ENCODE data around the gene DUSP11. TPM values are rescaled to one million over a fixed set of nuclear protein-coding genes. Genes with fewer than 3 reads are reported as not detected.

Gene DUSP11
- total RNA-seq, result 42.6 and 50.2 TPM in 2 replicates

DNA sequence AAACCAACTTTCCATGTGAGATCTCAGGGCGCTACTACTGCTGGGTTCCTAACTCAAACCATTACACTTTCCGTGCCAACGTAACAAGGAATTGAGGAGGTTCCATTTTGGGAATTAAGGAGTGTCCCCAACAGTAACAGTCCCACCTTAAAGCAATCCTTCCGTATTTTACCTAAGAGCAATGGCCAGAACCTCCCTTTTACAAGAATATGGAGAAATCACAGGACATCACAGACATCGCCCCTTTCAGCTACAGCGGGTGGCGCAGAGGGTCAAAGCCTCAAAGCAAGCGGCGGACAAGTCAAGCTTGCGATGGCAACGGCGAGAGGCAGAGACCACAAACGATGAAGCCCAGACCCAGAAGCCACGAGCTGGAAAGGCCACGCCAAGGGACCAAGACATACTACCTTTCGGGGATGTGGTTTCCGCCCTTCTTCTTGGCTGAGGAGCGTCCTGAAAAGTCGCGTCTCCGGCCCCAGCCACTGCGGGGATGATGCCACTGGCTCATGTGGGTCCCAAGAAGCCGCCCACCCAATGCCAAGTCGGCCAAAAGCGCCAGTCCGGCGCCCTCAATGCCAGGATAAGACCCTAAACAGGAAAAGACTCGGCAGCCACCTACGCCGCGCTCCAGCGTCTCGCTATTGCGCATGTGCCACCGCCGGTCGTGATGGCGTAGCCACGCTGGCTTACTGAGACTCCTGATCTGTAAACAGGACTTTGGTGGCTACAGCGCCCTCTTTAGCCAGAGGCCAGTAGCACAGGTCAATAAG lies at the start of gene DUSP11:
Gene DUSP11 (minus strand): TSS at position 637 of the 770 bp plus-strand sequence. CDS start 129 bp downstream, at position 508.

DNA sequence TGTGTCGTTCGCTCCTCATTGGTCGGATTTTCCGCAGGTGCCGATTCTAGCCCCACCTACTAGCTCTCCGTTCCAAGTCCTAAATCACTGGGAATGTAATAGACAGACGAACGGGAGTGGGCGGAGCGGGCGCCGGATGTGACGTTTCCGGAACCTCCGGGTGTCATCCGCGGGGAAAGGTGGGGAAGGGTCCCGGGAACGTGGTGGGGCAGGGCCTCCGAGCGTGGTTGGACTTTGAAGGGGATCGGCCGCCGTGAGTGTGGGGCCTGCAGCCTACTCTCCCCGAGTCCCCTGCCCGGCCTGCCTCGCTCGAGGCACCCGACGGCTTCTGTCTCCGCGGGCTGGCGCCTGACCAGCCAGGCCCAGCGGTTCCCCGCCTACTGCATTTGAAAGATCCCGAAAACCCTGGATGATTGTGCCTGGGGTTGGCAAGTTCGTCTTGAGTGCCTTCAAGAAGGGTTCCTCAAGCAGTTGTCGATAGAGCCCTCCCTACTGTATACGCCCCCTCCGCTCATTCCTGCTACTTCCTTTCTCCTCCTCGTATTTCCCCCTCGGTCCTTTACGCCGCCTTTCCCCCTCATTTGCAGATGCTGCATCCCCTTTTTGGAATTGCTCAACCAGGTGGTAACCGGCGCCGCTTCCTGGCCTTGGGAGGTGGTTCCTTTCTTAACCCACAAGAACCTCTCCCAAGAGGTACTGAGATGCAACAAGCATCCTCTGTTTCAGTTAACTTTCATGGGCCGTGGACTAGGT lies 49.1 kb upstream of the DUSP11 start, which contains the start of gene STAMBP:
Gene STAMBP (plus strand): TSS at position 144 of the 753 bp plus-strand sequence. CDS start 1,896 bp downstream, outside the sequence.

DNA sequence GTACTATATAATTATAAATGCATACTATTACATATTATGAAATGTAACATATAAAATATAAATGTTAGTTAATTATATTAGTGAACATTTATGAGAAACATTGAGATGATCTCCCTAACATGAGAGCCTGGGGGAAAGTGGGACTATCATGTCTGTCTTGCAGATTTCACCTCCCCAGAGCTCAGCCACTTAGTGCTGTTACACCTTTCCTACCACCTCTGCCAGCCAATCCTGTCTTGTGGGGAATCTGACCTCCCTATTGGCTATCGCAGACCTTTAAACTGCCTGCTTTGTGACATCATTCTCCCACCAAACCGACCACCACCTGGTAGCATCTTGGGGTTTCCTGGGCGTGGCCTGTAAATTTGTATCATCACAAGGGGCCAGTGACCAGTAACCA lies 4.0 kb upstream of the DUSP11 start, which contains the start of gene C2orf78:
Gene C2orf78 (plus strand): TSS at position 301 of the 400 bp plus-strand sequence. CDS start 127 bp downstream, outside the sequence.

DNA sequence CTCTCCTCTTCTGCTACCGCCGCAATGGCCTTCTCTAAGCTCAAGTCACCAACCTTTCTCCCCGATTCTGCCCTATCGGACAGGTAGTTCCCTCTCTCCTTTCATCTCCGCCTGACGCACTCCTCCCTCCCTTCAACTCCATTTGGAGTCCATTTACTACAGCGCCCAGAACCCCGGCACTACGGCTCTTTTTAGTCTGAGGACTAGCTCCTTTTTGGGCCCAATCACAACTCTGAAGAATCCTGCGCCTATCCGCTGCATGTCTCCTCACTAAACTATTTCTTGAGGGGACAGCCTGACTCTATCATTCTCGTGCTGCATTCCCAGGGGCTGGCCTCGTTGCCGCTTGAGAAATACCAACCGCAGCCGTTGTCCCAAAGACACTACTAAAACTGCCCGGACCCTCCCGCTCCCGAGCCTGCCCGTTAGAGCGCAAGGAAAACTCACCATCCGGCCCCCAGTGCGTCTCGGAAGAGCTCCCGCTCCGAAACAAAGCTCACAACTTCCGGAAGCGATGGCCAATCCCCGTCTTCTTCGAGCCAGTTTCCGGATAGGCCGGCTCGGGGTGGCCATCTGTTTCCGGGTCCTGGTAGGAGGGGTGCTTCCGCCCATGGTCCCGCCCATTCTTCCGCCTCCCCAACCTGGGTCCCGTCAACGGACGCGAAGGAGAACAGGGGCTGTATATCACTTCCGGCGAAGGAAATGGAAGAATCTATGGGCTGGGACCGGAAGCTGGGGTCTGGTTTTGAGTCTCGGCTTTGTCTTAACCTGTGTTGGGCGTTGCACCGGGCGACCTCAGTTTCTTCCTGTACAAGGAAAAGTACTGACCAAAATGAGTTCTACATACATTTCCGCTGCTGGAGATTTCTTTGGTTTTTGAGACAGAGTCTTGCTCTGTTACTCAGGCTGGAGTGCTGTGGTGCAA lies 42.8 kb downstream of the DUSP11 start, which contains the start of gene TPRKB:
Gene TPRKB (minus strand): TSS at position 491 of the 925 bp plus-strand sequence. CDS start 2,776 bp downstream, outside the sequence.

Other genes with a start within 250 kb of the DUSP11 start
- not detected in 2 replicates for gene NAT8, start 137.7 kb downstream of the DUSP11 start, total RNA-seq
- gene TPRKB, start 42.8 kb downstream of the DUSP11 start, total RNA-seq, result 28.1 and 55.5 TPM in 2 replicates
- gene C2orf78, start 4.1 kb upstream of the DUSP11 start, total RNA-seq, result not detected in 2 replicates
- gene STAMBP, start 48.9 kb upstream of the DUSP11 start, total RNA-seq, result 64.4 and 81.2 TPM in 2 replicates
- 0.15 TPM in 1 of 2 replicates, not detected in the other for gene ACTG2, start 112.9 kb upstream of the DUSP11 start, total RNA-seq
- gene DGUOK, start 146.8 kb upstream of the DUSP11 start, total RNA-seq, result 85.1 and 105 TPM in 2 replicates
- 2.7 and 3.5 TPM in 2 replicates for gene TET3, start 204.8 kb upstream of the DUSP11 start, total RNA-seq

Measured in hair follicular keratinocyte (primary cell).